ENCODE measurements around the gene LY6G5C. TPM values are rescaled to one million over a fixed set of nuclear protein-coding genes. Genes with fewer than 3 reads are reported as not detected.

LY6G5C gene
- total and polyA plus RNA-seq, 9 of the 15 experiments (the other 6 are each of a cell fraction or from before 2014, with no cell fraction given), result 0.10 to 0.67 (median 0.46) TPM; not detected in 4

- TF ChIP-seq ZC3H11A (IDR thresholded peaks at IDR 0.05; ENCODE audit: low read depth, low read length) (no peak), ZNF780A (CRISPR knock-in tag; IDR thresholded peaks at IDR 0.05) (no peak), ATF6 (CRISPR knock-in tag; IDR thresholded peaks at IDR 0.05) (no peak), POLR3A (IDR thresholded peaks at IDR 0.05; ENCODE audit: borderline replicate concordance, extremely low read depth, insufficient read depth, insufficient read length) (no peak), ZNF717 (CRISPR knock-in tag; IDR thresholded peaks at IDR 0.05) (no peak), PHF8 (IDR thresholded peaks at IDR 0.05; ENCODE audit: borderline replicate concordance, low read length) (no peak), RFX1 (IDR thresholded peaks at IDR 0.05) (no peak; the same call in 1 of the 2 replicates), FIP1L1 (IDR thresholded peaks at IDR 0.05; ENCODE audit: low read depth, low read length, poor library complexity, severe bottlenecking) (no peak), RBBP5 (IDR thresholded peaks at IDR 0.05; ENCODE audit: borderline replicate concordance, insufficient read depth, low read length, poor library complexity, severe bottlenecking) (no peak), RB1 (IDR thresholded peaks at IDR 0.05; ENCODE audit: low read depth) (peak; percentile 84; the same call in 1 of the 2 replicates), SAFB (IDR thresholded peaks at IDR 0.05; ENCODE audit: borderline replicate concordance, low read depth, low read length) (no peak), UBTF (IDR thresholded peaks at IDR 0.05; ENCODE audit: borderline replicate concordance in 1 of 2, low read depth in 2 of 2, low read length in 2 of 2) (no peak), SFPQ (IDR thresholded peaks at IDR 0.05; ENCODE audit: low read depth, low read length) (no peak), NFYB (IDR thresholded peaks at IDR 0.05; ENCODE audit: extremely low read depth, insufficient read length) (no peak), SRF (CRISPR knock-in tag; IDR thresholded peaks at IDR 0.05) (no peak), FOXJ2 (tag; IDR thresholded peaks at IDR 0.05) (0 out of 2 replicates have a peak, but pooled peaks have one; percentile 26), HIVEP1 (CRISPR knock-in tag; IDR thresholded peaks at IDR 0.05) (no peak)
- TF ChIP-seq, protein P1, sequence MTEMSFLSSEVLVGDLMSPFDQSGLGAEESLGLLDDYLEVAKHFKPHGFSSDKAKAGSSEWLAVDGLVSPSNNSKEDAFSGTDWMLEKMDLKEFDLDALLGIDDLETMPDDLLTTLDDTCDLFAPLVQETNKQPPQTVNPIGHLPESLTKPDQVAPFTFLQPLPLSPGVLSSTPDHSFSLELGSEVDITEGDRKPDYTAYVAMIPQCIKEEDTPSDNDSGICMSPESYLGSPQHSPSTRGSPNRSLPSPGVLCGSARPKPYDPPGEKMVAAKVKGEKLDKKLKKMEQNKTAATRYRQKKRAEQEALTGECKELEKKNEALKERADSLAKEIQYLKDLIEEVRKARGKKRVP (CRISPR knock-in tag; IDR thresholded peaks at IDR 0.05), result peak; percentile 11; the same call in 1 of the 2 replicates
These were observed at the start of gene LY6G5C (continued) for GRCh38 chr6:31680226-31681134.
